Pancreas (tissue), 10 donors: ENCODE data around the gene RPAIN. TPM values are rescaled to one million over a fixed set of nuclear protein-coding genes. Genes with fewer than 3 reads are reported as not detected.

Source experiments
- ATAC-seq, 4 donors: fragments of 200-7000 bp; cut with Tn5 transposase; one replicate each; pipeline versions ENCODE4 v1.8.0 to v1.9.1; 2020; ENCODE audit warnings: mild to moderate bottlenecking in 4 of 4, moderate library complexity in 4 of 4
- DNase-seq, 6 donors: peaks; one replicate each; pipeline ENCODE4 v3.0.0-alpha.2; 2020
- FAIRE-seq: peaks from 2 replicates; lab custom pipeline; 2012; peaks lifted over from hg19 to GRCh38; lab: Jason Lieb, UNC
- H3K27ac ChIP-seq, 4 donors: fragments of 200-600 bp; sonication (generic); 1 replicate in 3 of 4; 2 replicates in 1 of 4; pipeline versions ENCODE4 v1.5.0 to v1.8.0; 2020
- H3K27me3 ChIP-seq, 4 donors: fragments of 200-600 bp; one replicate each; pipeline ENCODE4 v1.8.0; 2021
- H3K36me3 ChIP-seq, 3 donors: fragments of 200-600 bp; sonication (generic) in 1 of 3; one replicate each; pipeline versions ENCODE4 v1.5.0 to v1.8.0; 2020 to 2021
- H3K4me1 ChIP-seq, 3 donors: fragments of 200-600 bp; one replicate each; pipeline ENCODE4 v1.8.0; 2021
- H3K4me3 ChIP-seq, 4 donors: fragments of 200-600 bp; sonication (generic) in 2 of 4; one replicate each; pipeline versions ENCODE4 v1.5.0 to v1.8.0; 2020 to 2021
- H3K9me3 ChIP-seq, 4 donors: fragments of 200-600 bp; one replicate each; pipeline ENCODE4 v1.8.0; 2021
- CTCF ChIP-seq, 4 donors: fragments of 200-600 bp; sonication (generic) in 3 of 4; IDR thresholded peaks; one replicate each; pipeline versions ENCODE4 v1.5.0 to v1.8.0; 2021; ENCODE audit warnings: antibody characterized with exemption in 4 of 4
- WGBS, 2 donors: extraction: QIAGEN DNeasy Blood & Tissue Kit; methylation state at CpG; one replicate each; pipeline ENCODE4 v1.1.7; 2013; 5-methylcytosine and 5-hydroxymethylcytosine counted together
- intact Hi-C, 3 donors: fragments of 100-400 bp; cut with DNase I; formaldehyde crosslinking; loops; one replicate each; pipeline versions ENCODE4 v1.11.1 to v1.14.2; 2022
- polyA plus RNA-seq, 2 donors: library from polyadenylated mRNA; stranded (reverse); fragments of 200-250 nt; gene quantifications; one replicate each; pipeline ENCODE4 v1.2.3, GENCODE V29; 2013
- total RNA-seq, 6 donors: library from RNA; stranded (reverse); fragmentation: NEBNext Ultra II Directional in 4 of 6; extraction: Animal tissue kit (Norgen Biotek cat#: 25700) in 4 of 6; gene quantifications; one replicate each; pipeline versions ENCODE4 v1.2.1 to v1.2.4, GENCODE V29; 2021 to 2023
- donor health status: healthy with polysubstance abuse.
- donor health status: DM: no; HTN: no; CAD: no; lungs with moderate emphysema.
- donor health status: DM: no; HTN: no; CAD: no.
- donor health status: control.
- donor health status: control.
- donor health status: Bipolar disorder and iron deficiency.
- donor health status: DM: yes; HTN: yes; CAD: no.
- donor health status: DM: no; HTN: no; CAD: no.
- donor health status: DM: no; HTN: no; CAD: no.
- donor health status: DM: yes; HTN: yes; CAD: no.

Gene RPAIN
- total and polyA plus RNA-seq, 8 donors = 13.3 to 39.2 (median 16.8) TPM

GRCh38 chr17:5413682-5414081 lies 6.3 kb upstream of the RPAIN start:
- Histone ChIP-seq H3K4me3 (no peak overlapping the region), H3K9me3 (no peaks in the 10 kb centered on the region), H3K4me1 (peaks cover 0 to 18% (median 11%) of the 10 kb centered on the region in 3 donors), H3K27ac (no peak overlapping the region), H3K27me3 (no peaks in the 10 kb centered on the region), H3K36me3 (peaks cover 0 to 51% (median 13%) of the 10 kb centered on the region in 3 donors)
- FAIRE-seq = no peak
- ATAC-seq = peak in 2 of 4 donors; percentile 26 to 59
- intact Hi-C loops = no loop called here
- WGBS, 2 donors = 81 to 88% methylated on average over 4 of the region's 4 CpGs
- TF ChIP-seq CTCF (IDR thresholded peaks at IDR 0.05) = no peak
- DNase-seq = no peak

GRCh38 chr17:5416901-5417300 lies 3.1 kb upstream of the RPAIN start:
- no peak overlapping the region for H3K4me3 ChIP-seq
- FAIRE-seq (no peak), DNase-seq (no peak), ATAC-seq (no peak)
- no peaks in the 10 kb centered on the region for H3K27me3 ChIP-seq
- H3K36me3 ChIP-seq = peaks cover 0 to 32% (median 12%) of the 10 kb centered on the region in 3 donors
- 61 to 74% methylated on average over 2 of the region's 2 CpGs for WGBS, 2 donors
- no peak overlapping the region for H3K27ac ChIP-seq
- TF ChIP-seq CTCF (IDR thresholded peaks at IDR 0.05) = no peak
- H3K4me1 ChIP-seq = peaks cover 0 to 26% (median 11%) of the 10 kb centered on the region in 3 donors
- intact Hi-C loops = no loop called here
- no peaks in the 10 kb centered on the region for H3K9me3 ChIP-seq

DNA sequence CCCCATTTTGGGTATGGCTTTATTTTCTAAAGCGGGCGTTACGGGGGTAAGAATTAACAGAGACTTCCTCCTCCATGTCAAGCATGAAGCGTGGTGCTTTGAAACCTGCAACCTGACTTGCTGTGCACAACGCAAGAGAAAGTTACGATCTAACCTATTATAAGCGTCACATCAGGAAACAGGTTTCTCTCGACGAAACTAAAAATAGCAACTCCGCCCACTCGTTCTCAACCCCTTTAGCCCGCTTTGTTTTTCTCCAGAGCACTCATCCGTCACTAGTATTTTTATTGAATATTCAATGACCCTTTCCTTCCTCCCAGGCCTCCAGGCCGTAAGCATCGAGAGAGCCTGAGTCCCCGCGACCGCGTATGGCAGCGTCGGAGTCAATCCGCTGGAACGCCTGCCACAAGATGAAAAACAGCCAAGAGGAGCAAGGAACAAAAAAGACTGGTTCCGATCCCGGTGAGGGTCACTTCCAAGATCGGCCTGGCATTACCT lies 1.1 kb upstream of the RPAIN start:
- Histone ChIP-seq H3K4me1 (peaks cover 0 to 26% (median 11%) of the 10 kb centered on the region in 3 donors), H3K27me3 (no peaks in the 10 kb centered on the region), H3K27ac (peak overlapping the region; percentile 84 to 92 (median 86)), H3K4me3 (peak overlapping the region; percentile 57 to 89 (median 75)), H3K9me3 (no peaks in the 10 kb centered on the region), H3K36me3 (peaks cover 0 to 30% (median 2%) of the 10 kb centered on the region in 3 donors)
- peak in 2 of 6 donors; percentile 36 to 39 for DNase-seq
- no peak for TF ChIP-seq CTCF (IDR thresholded peaks at IDR 0.05)
- 0% methylated on average over 26 of the region's 26 CpGs for WGBS, 2 donors
- no peak for FAIRE-seq
- peak; percentile 32 to 63 (median 42) for ATAC-seq
- intact Hi-C loops = no loop called here

DNA sequence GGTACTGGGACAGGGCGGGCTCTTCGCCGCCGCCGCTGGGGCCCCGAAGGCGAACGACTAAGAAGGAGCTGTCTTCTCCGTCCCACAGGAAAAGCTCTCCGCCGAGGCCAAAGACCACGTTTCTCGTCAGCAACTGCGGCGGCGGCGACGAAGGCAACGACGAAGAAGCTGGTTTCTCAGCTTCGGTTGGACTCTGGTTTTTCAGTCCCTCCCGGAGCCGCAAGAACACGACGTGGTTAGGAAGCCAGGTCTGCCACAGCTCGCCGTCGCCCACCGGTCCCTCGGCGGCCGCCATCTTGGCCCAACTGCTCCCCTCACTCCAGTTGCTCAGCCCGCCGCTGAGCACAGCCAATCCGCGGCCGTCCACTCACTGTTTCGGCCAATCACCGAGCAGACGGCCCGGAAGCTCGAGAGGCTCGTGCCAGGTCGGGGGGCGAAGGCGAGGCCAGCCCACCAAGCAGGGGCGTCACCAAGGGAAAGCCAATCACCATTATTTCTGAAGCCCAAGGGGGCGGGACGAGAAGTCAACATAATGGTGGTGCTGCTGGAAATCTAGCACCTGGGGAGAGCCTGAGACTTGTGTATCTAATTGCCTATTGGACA lies 525 bp upstream of the RPAIN start, which contains the start of gene NUP88:
Gene NUP88, minus strand, starts transcription at position 307 of the 603 bp plus-strand sequence. Its CDS starts 12 bp downstream, at position 295.
- peak; percentile 86 to 98 (median 94) for DNase-seq
- Histone ChIP-seq H3K27me3 (no peaks in the 10 kb centered on the region), H3K27ac (peak within 1 kb of the TSS; percentile 84 to 92 (median 86)), H3K4me1 (peaks cover 0 to 26% (median 11%) of the 10 kb centered on the region in 3 donors), H3K4me3 (peak within 1 kb of the TSS; percentile 57 to 89 (median 75)), H3K36me3 (peaks cover 0 to 30% (median 0%) of the 10 kb centered on the region in 3 donors), H3K9me3 (no peaks in the 10 kb centered on the region)
- FAIRE-seq = no peak
- 0% methylated on average over 49 of the region's 49 CpGs for WGBS, 2 donors
- peak; percentile 93 to 98 (median 96) for ATAC-seq
- intact Hi-C loops = no loop called here
- TF ChIP-seq CTCF (IDR thresholded peaks at IDR 0.05) = no peak

- no peak for ATAC-seq
- FAIRE-seq = no peak
- Histone ChIP-seq H3K4me1 (peaks cover 0 to 18% (median 1%) of the 10 kb centered on the region in 3 donors), H3K4me3 (no peak overlapping the region), H3K27me3 (no peaks in the 10 kb centered on the region), H3K36me3 (peaks cover 0 to 44% (median 8%) of the 10 kb centered on the region in 3 donors), H3K9me3 (no peaks in the 10 kb centered on the region), H3K27ac (no peak overlapping the region)
- no peak for TF ChIP-seq CTCF (IDR thresholded peaks at IDR 0.05)
- no peak for DNase-seq
- 93 to 100% methylated on average over 2 of the region's 2 CpGs for WGBS, 2 donors
- intact Hi-C loops = no loop called here
Observed at GRCh38 chr17:5422505-5422904, 2.5 kb downstream of the RPAIN start.
